GM12878 (cell line): ENCODE results near the gene MGAT3.

ENCODE experiments used
- CBX5 ChIP-seq: sonication (generic); IDR thresholded peaks from 2 replicates; pipeline ENCODE4 v1.6.1; 2016; ENCODE audit warnings: low read depth, moderate library complexity, mild to moderate bottlenecking, inconsistent platforms
- CREB1 ChIP-seq: IDR thresholded peaks from 2 replicates; pipeline ENCODE4 v1.6.1; 2012; ENCODE audit warnings: low read depth, mild to moderate bottlenecking, inconsistent platforms
- EZH2 ChIP-seq: IDR thresholded peaks from 2 replicates; pipeline ENCODE4 v1.6.1; 2012; ENCODE audit warnings: low read depth, mild to moderate bottlenecking, control low read depth, inconsistent platforms, low read length, borderline replicate concordance; ENCODE audit not compliant: control insufficient read depth
- JUNB ChIP-seq: IDR thresholded peaks from 2 replicates; pipeline ENCODE4 v1.6.1; 2016; ENCODE audit warnings: antibody characterized with exemption, mild to moderate bottlenecking
- POLR2A ChIP-seq: IDR thresholded peaks from 2 replicates; pipeline ENCODE4 v1.6.1; 2011; ENCODE audit warnings: low read depth, mild to moderate bottlenecking, low read length
- POLR2AphosphoS2 ChIP-seq: IDR thresholded peaks from 2 replicates; pipeline ENCODE4 v1.6.1; 2011; ENCODE audit warnings: low read depth, mild to moderate bottlenecking, low read length, improper control_type of control experiment, moderate library complexity
- POLR2AphosphoS5 ChIP-seq: IDR thresholded peaks from 2 replicates; pipeline ENCODE4 v1.6.1; 2011; ENCODE audit warnings: mild to moderate bottlenecking, low read length, inconsistent platforms
- SMC3 ChIP-seq: IDR thresholded peaks from 2 replicates; pipeline ENCODE4 v1.6.1; 2011; ENCODE audit warnings: low read length, improper control_type of control experiment, borderline replicate concordance
- TF ChIP-seq, protein P1 (sequence below), 3 experiments: IDR thresholded peaks in 2 of 3; conservative IDR thresholded peaks in 1 of 3; 2 replicates each; pipeline ENCODE4 v1.5.1; 2011; ENCODE audit warnings: low read depth in 3 of 3, low read length in 3 of 3, mild to moderate bottlenecking in 3 of 3, control low read depth in 2 of 3, moderate library complexity in 2 of 3, inconsistent platforms in 1 of 3, mixed read lengths in 1 of 3; ENCODE audit not compliant: control insufficient read depth in 2 of 3, insufficient read depth in 1 of 3; ENCODE audit errors: extremely low read depth in 1 of 3
- TF ChIP-seq, protein P2 (sequence below): fragments of 450-650 bp; IDR thresholded peaks from 2 replicates; pipeline ENCODE4 v1.6.1; 2016; ENCODE audit warnings: mild to moderate bottlenecking
- TF ChIP-seq, protein P3 (sequence below): fragments of 450-650 bp; IDR thresholded peaks from 2 replicates; pipeline ENCODE4 v1.6.1; 2017; ENCODE audit warnings: mild to moderate bottlenecking, low read depth, inconsistent platforms; ENCODE audit not compliant: poor library complexity, severe bottlenecking
- TF ChIP-seq, protein P4 (sequence below): fragments of 450-650 bp; IDR thresholded peaks from 2 replicates; pipeline ENCODE4 v1.6.1; 2017; ENCODE audit warnings: antibody characterized with exemption, mild to moderate bottlenecking, moderate library complexity
- TF ChIP-seq, protein P5 (sequence below): IDR thresholded peaks from 2 replicates; pipeline ENCODE4 v1.6.1; 2012; ENCODE audit warnings: low read depth, low read length, improper control_type of control experiment

DNA sequence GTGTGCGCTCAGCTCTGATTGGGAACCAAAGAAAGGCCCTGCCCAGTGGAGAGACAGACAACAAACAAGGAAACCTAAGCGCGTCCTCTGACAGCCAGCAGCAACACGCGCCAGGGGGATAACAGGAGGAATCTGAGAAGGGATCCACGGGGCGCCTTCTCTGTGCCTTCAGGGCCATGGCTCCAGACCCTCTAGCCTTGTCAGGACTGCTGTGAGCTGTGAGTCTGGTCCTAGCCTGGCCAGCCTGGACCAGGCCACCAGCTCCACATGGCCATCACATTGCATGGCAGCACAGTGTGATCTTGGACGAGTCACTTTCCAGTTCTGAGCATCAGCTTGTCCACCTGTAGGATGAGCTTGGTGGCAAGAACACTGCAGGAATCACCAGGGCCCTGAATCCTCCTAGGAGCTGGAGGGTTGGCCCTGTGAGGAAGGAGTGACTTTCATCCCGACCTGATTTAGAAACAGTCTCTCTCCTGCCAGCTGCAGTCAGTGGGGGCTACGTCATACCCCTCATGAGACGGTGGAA is 11.8 kb upstream of the MGAT3 start:
- TF ChIP-seq CREB1 (no peak), POLR2AphosphoS2 (no peak), POLR2A (no peak), JUNB (no peak), POLR2AphosphoS5 (no peak), SMC3 (no peak), CBX5 (no peak), EZH2 (no peak)
- TF ChIP-seq, protein P1, sequence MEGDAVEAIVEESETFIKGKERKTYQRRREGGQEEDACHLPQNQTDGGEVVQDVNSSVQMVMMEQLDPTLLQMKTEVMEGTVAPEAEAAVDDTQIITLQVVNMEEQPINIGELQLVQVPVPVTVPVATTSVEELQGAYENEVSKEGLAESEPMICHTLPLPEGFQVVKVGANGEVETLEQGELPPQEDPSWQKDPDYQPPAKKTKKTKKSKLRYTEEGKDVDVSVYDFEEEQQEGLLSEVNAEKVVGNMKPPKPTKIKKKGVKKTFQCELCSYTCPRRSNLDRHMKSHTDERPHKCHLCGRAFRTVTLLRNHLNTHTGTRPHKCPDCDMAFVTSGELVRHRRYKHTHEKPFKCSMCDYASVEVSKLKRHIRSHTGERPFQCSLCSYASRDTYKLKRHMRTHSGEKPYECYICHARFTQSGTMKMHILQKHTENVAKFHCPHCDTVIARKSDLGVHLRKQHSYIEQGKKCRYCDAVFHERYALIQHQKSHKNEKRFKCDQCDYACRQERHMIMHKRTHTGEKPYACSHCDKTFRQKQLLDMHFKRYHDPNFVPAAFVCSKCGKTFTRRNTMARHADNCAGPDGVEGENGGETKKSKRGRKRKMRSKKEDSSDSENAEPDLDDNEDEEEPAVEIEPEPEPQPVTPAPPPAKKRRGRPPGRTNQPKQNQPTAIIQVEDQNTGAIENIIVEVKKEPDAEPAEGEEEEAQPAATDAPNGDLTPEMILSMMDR (IDR thresholded peaks at IDR 0.05 in 2 of 3, conservative IDR thresholded peaks at IDR 0.05 in 1 of 3; ENCODE audit: control insufficient read depth in 2 of 3, extremely low read depth in 1 of 3, insufficient read depth in 1 of 3, low read depth in 3 of 3, low read length in 3 of 3) = no peak
- TF ChIP-seq, protein P2, sequence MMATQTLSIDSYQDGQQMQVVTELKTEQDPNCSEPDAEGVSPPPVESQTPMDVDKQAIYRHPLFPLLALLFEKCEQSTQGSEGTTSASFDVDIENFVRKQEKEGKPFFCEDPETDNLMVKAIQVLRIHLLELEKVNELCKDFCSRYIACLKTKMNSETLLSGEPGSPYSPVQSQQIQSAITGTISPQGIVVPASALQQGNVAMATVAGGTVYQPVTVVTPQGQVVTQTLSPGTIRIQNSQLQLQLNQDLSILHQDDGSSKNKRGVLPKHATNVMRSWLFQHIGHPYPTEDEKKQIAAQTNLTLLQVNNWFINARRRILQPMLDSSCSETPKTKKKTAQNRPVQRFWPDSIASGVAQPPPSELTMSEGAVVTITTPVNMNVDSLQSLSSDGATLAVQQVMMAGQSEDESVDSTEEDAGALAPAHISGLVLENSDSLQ = no peak
- TF ChIP-seq, protein P3, sequence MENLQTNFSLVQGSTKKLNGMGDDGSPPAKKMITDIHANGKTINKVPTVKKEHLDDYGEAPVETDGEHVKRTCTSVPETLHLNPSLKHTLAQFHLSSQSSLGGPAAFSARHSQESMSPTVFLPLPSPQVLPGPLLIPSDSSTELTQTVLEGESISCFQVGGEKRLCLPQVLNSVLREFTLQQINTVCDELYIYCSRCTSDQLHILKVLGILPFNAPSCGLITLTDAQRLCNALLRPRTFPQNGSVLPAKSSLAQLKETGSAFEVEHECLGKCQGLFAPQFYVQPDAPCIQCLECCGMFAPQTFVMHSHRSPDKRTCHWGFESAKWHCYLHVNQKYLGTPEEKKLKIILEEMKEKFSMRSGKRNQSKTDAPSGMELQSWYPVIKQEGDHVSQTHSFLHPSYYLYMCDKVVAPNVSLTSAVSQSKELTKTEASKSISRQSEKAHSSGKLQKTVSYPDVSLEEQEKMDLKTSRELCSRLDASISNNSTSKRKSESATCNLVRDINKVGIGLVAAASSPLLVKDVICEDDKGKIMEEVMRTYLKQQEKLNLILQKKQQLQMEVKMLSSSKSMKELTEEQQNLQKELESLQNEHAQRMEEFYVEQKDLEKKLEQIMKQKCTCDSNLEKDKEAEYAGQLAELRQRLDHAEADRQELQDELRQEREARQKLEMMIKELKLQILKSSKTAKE = no peak
- TF ChIP-seq, protein P4, sequence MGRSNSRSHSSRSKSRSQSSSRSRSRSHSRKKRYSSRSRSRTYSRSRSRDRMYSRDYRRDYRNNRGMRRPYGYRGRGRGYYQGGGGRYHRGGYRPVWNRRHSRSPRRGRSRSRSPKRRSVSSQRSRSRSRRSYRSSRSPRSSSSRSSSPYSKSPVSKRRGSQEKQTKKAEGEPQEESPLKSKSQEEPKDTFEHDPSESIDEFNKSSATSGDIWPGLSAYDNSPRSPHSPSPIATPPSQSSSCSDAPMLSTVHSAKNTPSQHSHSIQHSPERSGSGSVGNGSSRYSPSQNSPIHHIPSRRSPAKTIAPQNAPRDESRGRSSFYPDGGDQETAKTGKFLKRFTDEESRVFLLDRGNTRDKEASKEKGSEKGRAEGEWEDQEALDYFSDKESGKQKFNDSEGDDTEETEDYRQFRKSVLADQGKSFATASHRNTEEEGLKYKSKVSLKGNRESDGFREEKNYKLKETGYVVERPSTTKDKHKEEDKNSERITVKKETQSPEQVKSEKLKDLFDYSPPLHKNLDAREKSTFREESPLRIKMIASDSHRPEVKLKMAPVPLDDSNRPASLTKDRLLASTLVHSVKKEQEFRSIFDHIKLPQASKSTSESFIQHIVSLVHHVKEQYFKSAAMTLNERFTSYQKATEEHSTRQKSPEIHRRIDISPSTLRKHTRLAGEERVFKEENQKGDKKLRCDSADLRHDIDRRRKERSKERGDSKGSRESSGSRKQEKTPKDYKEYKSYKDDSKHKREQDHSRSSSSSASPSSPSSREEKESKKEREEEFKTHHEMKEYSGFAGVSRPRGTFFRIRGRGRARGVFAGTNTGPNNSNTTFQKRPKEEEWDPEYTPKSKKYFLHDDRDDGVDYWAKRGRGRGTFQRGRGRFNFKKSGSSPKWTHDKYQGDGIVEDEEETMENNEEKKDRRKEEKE = no peak
- TF ChIP-seq, protein P5, sequence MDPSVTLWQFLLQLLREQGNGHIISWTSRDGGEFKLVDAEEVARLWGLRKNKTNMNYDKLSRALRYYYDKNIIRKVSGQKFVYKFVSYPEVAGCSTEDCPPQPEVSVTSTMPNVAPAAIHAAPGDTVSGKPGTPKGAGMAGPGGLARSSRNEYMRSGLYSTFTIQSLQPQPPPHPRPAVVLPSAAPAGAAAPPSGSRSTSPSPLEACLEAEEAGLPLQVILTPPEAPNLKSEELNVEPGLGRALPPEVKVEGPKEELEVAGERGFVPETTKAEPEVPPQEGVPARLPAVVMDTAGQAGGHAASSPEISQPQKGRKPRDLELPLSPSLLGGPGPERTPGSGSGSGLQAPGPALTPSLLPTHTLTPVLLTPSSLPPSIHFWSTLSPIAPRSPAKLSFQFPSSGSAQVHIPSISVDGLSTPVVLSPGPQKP = no peak
